ENCODE results near the gene PTPRN2. TPM values are rescaled to one million over a fixed set of nuclear protein-coding genes. Genes with fewer than 3 reads are reported as not detected.

PTPRN2 gene
- polyA plus RNA-seq, 1 of the 3 experiments (the other 2 are of a cell fraction): 4.0 TPM

DNA sequence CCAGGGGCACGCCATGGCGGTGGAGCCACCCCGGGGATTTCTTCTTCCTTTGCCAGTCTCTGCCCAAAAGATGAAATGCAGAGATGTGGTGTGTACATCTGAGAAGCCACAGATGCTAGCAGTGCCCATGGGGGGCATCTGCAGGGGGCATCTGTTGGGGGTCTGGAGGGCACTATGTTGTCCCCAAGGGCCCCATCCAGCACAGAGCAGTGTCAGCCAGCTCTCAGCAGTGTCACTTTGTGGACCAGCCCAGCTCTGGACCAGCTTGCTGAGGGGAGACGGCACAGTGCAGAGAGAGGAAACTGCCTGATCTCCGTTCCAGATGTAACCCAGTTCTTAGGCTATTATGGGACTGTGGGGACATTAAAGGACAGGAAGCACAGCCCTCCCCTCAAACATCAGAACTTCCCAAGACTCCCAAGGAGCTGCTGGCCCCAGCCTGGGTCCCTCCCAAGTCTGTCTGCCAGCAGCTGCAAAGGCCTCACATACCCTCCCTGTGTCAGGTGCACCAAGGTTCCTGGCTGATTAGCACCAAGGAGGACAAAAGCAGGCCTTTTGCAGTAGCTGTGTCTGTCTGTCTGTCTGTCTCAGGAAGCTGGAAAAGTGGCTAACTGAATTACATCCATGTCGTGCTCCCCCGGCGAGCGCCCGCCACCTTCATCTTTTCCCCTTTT, 536.5 kb downstream of the PTPRN2 start:
- no peak overlapping the region for H2AFZ ChIP-seq (ENCODE audit: low read depth)
- H4K20me1 ChIP-seq (ENCODE audit: insufficient read depth): no peaks in the 10 kb centered on the region
- H3K4me3 ChIP-seq (ENCODE audit: low read depth in 2 of 2, low read length in 1 of 2): no peak overlapping the region
- H3K9me3 ChIP-seq: peaks cover 4% of the 10 kb centered on the region; the same call in 1 of the 2 replicates
- H3K79me2 ChIP-seq (ENCODE audit: insufficient read depth): no peaks in the 10 kb centered on the region
- ChIA-PET POLR2A (no interaction called here), CTCF (interaction anchor here (0.9 to 1.6 kb wide), 5 partner anchors 9 to 303 kb away, joined by 3 to 11 read pairs (median 3); no protein-coding TSS in a partner anchor)
- H3K36me3 ChIP-seq (replicated peaks in 1 of 2; ENCODE audit: control insufficient read depth in 1 of 2, insufficient read depth in 2 of 2, low read length in 1 of 2): no peaks in the 10 kb centered on the region
- H3K4me1 ChIP-seq (ENCODE audit: control insufficient read depth in 1 of 2, insufficient read depth in 2 of 2, low read depth in 1 of 2, low read length in 1 of 2): peaks cover 0 to 18% of the 10 kb centered on the region in 2 experiments; a peak in 1 of 4 replicates
- H3K4me2 ChIP-seq: no peak overlapping the region
- H3K27ac ChIP-seq (ENCODE audit: low read depth in 2 of 2, low read length in 1 of 2): peak overlapping the region in 1 of 2 experiments; percentile 12; a peak in 2 of 4 replicates
- no peaks in the 10 kb centered on the region for H3K27me3 ChIP-seq (ENCODE audit: insufficient read depth)
- TF ChIP-seq, protein P1, sequence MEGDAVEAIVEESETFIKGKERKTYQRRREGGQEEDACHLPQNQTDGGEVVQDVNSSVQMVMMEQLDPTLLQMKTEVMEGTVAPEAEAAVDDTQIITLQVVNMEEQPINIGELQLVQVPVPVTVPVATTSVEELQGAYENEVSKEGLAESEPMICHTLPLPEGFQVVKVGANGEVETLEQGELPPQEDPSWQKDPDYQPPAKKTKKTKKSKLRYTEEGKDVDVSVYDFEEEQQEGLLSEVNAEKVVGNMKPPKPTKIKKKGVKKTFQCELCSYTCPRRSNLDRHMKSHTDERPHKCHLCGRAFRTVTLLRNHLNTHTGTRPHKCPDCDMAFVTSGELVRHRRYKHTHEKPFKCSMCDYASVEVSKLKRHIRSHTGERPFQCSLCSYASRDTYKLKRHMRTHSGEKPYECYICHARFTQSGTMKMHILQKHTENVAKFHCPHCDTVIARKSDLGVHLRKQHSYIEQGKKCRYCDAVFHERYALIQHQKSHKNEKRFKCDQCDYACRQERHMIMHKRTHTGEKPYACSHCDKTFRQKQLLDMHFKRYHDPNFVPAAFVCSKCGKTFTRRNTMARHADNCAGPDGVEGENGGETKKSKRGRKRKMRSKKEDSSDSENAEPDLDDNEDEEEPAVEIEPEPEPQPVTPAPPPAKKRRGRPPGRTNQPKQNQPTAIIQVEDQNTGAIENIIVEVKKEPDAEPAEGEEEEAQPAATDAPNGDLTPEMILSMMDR (IDR thresholded peaks at IDR 0.05): no peak
- TF ChIP-seq ELF1 (IDR thresholded peaks at IDR 0.05) (no peak), PBX3 (IDR thresholded peaks at IDR 0.05) (no peak), SIN3A (IDR thresholded peaks at IDR 0.05; ENCODE audit: borderline replicate concordance, low read depth, low read length) (no peak), EP300 (IDR thresholded peaks at IDR 0.05; ENCODE audit: borderline replicate concordance in 1 of 2, low read depth in 1 of 2, low read length in 1 of 2) (no peak), YY1 (IDR thresholded peaks at IDR 0.05; ENCODE audit: low read depth) (no peak), MXI1 (IDR thresholded peaks at IDR 0.05; ENCODE audit: low read depth, low read length) (no peak), GATA2 (CRISPR knock-in tag; IDR thresholded peaks at IDR 0.05) (no peak), FOSL2 (IDR thresholded peaks at IDR 0.05; ENCODE audit: borderline replicate concordance, low read depth) (no peak), FOXM1 (IDR thresholded peaks at IDR 0.05; ENCODE audit: low read depth) (no peak), CHD2 (IDR thresholded peaks at IDR 0.05; ENCODE audit: low read length, partially characterized antibody) (no peak), TAF1 (IDR thresholded peaks at IDR 0.05; ENCODE audit: borderline replicate concordance, low read depth, low read length) (no peak), FOXJ3 (CRISPR knock-in tag; IDR thresholded peaks at IDR 0.05) (no peak)
- TF ChIP-seq, protein P2, sequence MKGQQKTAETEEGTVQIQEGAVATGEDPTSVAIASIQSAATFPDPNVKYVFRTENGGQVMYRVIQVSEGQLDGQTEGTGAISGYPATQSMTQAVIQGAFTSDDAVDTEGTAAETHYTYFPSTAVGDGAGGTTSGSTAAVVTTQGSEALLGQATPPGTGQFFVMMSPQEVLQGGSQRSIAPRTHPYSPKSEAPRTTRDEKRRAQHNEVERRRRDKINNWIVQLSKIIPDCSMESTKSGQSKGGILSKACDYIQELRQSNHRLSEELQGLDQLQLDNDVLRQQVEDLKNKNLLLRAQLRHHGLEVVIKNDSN (IDR thresholded peaks at IDR 0.05; ENCODE audit: borderline replicate concordance, low read depth): no peak
- TF ChIP-seq, protein P3, sequence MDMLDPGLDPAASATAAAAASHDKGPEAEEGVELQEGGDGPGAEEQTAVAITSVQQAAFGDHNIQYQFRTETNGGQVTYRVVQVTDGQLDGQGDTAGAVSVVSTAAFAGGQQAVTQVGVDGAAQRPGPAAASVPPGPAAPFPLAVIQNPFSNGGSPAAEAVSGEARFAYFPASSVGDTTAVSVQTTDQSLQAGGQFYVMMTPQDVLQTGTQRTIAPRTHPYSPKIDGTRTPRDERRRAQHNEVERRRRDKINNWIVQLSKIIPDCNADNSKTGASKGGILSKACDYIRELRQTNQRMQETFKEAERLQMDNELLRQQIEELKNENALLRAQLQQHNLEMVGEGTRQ (IDR thresholded peaks at IDR 0.05; ENCODE audit: borderline replicate concordance, low read depth, low read length): no peak
- DNase-seq: no peak
- no peaks in the 10 kb centered on the region for H3K9me2 ChIP-seq
- WGBS (ENCODE audit: low lambda C conversion rate): 30% methylated on average over 10 of the region's 10 CpGs
- H3K9ac ChIP-seq: no peak overlapping the region
- no peaks in the 10 kb centered on the region for H3F3A ChIP-seq (replicated peaks; ENCODE audit: insufficient read depth)
